ENCODE results near the gene SYT1.

The SYT1 gene

GRCh38 chr12:78952552-78952929 lies 88.0 kb downstream of the SYT1 start:
- TF ChIP-seq TARDBP (IDR thresholded peaks at IDR 0.05) (no peak), ZNF384 (IDR thresholded peaks at IDR 0.05) (no peak), SUZ12 (IDR thresholded peaks at IDR 0.05) (no peak), NFRKB (IDR thresholded peaks at IDR 0.05) (no peak), ELF4 (IDR thresholded peaks at IDR 0.05) (no peak)
- ChIA-PET CTCF (no interaction called here), POLR2A (no interaction called here)
- no peak for DNase-seq (ENCODE audit: extremely low spot score)

GRCh38 chr12:78958941-78959340 lies 94.4 kb downstream of the SYT1 start:
- POLR2A ChIA-PET, result no interaction called here

GRCh38 chr12:78959556-78959955 lies 95.0 kb downstream of the SYT1 start:
- TF ChIP-seq L3MBTL2 (conservative IDR thresholded peaks at IDR 0.05) (no peak), CTBP1 (IDR thresholded peaks at IDR 0.05; ENCODE audit: borderline replicate concordance) (no peak), HDGF (IDR thresholded peaks at IDR 0.05; ENCODE audit: borderline replicate concordance) (no peak), ELF4 (IDR thresholded peaks at IDR 0.05) (no peak), FOXA1 (IDR thresholded peaks at IDR 0.05) (no peak)
- DNase-seq (ENCODE audit: extremely low spot score), result no peak
- CTCF ChIA-PET, result no interaction called here
- POLR2A ChIA-PET, result no interaction called here

More at GRCh38 chr12:78958941-78959340, 94.4 kb downstream of the SYT1 start:
- TF ChIP-seq FOXM1 (IDR thresholded peaks at IDR 0.05; ENCODE audit: borderline replicate concordance) (no peak), LEF1 (IDR thresholded peaks at IDR 0.05; ENCODE audit: borderline replicate concordance) (no peak), ZNF384 (IDR thresholded peaks at IDR 0.05) (no peak), ELF4 (IDR thresholded peaks at IDR 0.05) (no peak), TARDBP (IDR thresholded peaks at IDR 0.05) (no peak), ARNT (IDR thresholded peaks at IDR 0.05) (no peak), BHLHE40 (IDR thresholded peaks at IDR 0.05; ENCODE audit: borderline replicate concordance) (no peak), FOXK2 (IDR thresholded peaks at IDR 0.05) (no peak), SP1 (IDR thresholded peaks at IDR 0.05) (no peak), CTBP1 (IDR thresholded peaks at IDR 0.05; ENCODE audit: borderline replicate concordance) (no peak), NFRKB (IDR thresholded peaks at IDR 0.05) (no peak), FOXA1 (IDR thresholded peaks at IDR 0.05) (no peak), PKNOX1 (IDR thresholded peaks at IDR 0.05) (no peak), SUZ12 (IDR thresholded peaks at IDR 0.05) (no peak), HDGF (IDR thresholded peaks at IDR 0.05; ENCODE audit: borderline replicate concordance) (no peak), L3MBTL2 (conservative IDR thresholded peaks at IDR 0.05) (no peak)
- CTCF ChIA-PET, result no interaction called here
- no peak for DNase-seq (ENCODE audit: extremely low spot score)

- POLR2A ChIA-PET, result no interaction called here
- CTCF ChIA-PET, result no interaction called here
- TF ChIP-seq FOXM1 (IDR thresholded peaks at IDR 0.05; ENCODE audit: borderline replicate concordance), result no peak
- no peak for DNase-seq (ENCODE audit: extremely low spot score)
Observed at GRCh38 chr12:78961171-78961570, 96.6 kb downstream of the SYT1 start.

GRCh38 chr12:78963439-78964227 lies 99.1 kb downstream of the SYT1 start:
- CTCF ChIA-PET, result interaction anchor here (0.7 kb wide), 1 partner anchor 91 kb away, joined by 3 read pairs; no protein-coding TSS in a partner anchor
- POLR2A ChIA-PET, result no interaction called here
- DNase-seq (ENCODE audit: extremely low spot score), result no peak
- no peak for TF ChIP-seq L3MBTL2 (conservative IDR thresholded peaks at IDR 0.05)
- TF ChIP-seq FOXA1 (IDR thresholded peaks at IDR 0.05), result no peak
- no peak for TF ChIP-seq NFRKB (IDR thresholded peaks at IDR 0.05)
- no peak for TF ChIP-seq ARNT (IDR thresholded peaks at IDR 0.05)
- TF ChIP-seq TARDBP (IDR thresholded peaks at IDR 0.05), result no peak
- no peak for TF ChIP-seq HDGF (IDR thresholded peaks at IDR 0.05; ENCODE audit: borderline replicate concordance)
- no peak for TF ChIP-seq BHLHE40 (IDR thresholded peaks at IDR 0.05; ENCODE audit: borderline replicate concordance)
- no peak for TF ChIP-seq ELF4 (IDR thresholded peaks at IDR 0.05)
- TF ChIP-seq LEF1 (IDR thresholded peaks at IDR 0.05; ENCODE audit: borderline replicate concordance), result no peak
- TF ChIP-seq ZNF384 (IDR thresholded peaks at IDR 0.05), result no peak
- TF ChIP-seq FOXK2 (IDR thresholded peaks at IDR 0.05), result no peak
- no peak for TF ChIP-seq FOXM1 (IDR thresholded peaks at IDR 0.05; ENCODE audit: borderline replicate concordance)
- TF ChIP-seq PKNOX1 (IDR thresholded peaks at IDR 0.05), result no peak
- no peak for TF ChIP-seq CTBP1 (IDR thresholded peaks at IDR 0.05; ENCODE audit: borderline replicate concordance)

GRCh38 chr12:78964521-78964920 lies 99.9 kb downstream of the SYT1 start:
- TF ChIP-seq SP1 (IDR thresholded peaks at IDR 0.05) (no peak), PKNOX1 (IDR thresholded peaks at IDR 0.05) (no peak), FOXA1 (IDR thresholded peaks at IDR 0.05) (no peak), SUZ12 (IDR thresholded peaks at IDR 0.05) (no peak), NFRKB (IDR thresholded peaks at IDR 0.05) (no peak), ARNT (IDR thresholded peaks at IDR 0.05) (no peak), ELF4 (IDR thresholded peaks at IDR 0.05) (no peak), FOXM1 (IDR thresholded peaks at IDR 0.05; ENCODE audit: borderline replicate concordance) (no peak), LEF1 (IDR thresholded peaks at IDR 0.05; ENCODE audit: borderline replicate concordance) (no peak), CTBP1 (IDR thresholded peaks at IDR 0.05; ENCODE audit: borderline replicate concordance) (no peak), ZNF384 (IDR thresholded peaks at IDR 0.05) (no peak), BHLHE40 (IDR thresholded peaks at IDR 0.05; ENCODE audit: borderline replicate concordance) (no peak), FOXK2 (IDR thresholded peaks at IDR 0.05) (no peak), TARDBP (IDR thresholded peaks at IDR 0.05) (no peak), L3MBTL2 (conservative IDR thresholded peaks at IDR 0.05) (no peak), HDGF (IDR thresholded peaks at IDR 0.05; ENCODE audit: borderline replicate concordance) (no peak)
- POLR2A ChIA-PET, result no interaction called here
- CTCF ChIA-PET, result no interaction called here
- DNase-seq (ENCODE audit: extremely low spot score), result no peak
